HG03520 (cell line): ENCODE measurements around the gene APOA4.
"Not testable (repeated sequence)": the region's sequence is repeated elsewhere in the genome, so short reads cannot be mapped to it uniquely, and the experiment has no call there.

Experiments used
- ATAC-seq: cut with Tn5 transposase; IDR thresholded peaks from one replicate; pipeline ENCODE4 v1.9.1; 2021; ENCODE audit warnings: mild to moderate bottlenecking, moderate library complexity; ENCODE audit not compliant: unreplicated experiment

Gene APOA4

DNA sequence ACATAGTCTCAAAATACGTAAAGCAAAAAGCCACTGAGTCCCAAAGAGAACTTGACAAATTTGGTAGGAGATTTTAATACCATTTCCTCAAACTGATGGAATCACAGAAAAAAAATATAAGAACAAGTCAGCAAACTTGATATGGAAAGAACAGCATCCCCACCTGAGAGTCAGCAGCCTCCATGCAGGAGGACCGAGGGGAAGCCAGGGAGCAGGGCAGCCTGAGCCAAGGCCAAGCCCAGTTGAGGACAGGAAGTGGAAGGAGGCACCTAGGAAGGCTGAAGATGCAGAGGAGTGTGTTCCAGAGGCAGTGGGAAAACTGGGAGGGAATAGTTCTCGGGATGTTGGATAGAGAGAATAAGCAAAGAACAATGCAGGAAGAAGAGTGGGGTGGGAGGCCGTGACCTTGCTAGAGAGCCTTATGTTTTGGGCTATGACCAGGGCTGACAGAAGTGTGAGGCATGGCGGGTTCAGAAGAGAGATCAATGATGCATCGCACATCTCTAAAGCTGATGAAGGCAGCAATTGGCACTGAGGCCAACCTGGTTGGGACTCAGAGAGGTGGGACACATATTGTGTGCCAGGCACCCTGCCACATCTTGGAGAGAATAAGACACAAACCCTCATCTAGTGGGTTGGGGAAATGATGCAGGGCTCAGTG lies 15.4 kb downstream of the APOA4 start:
- ATAC-seq: no peak

- no peak for ATAC-seq
These were observed 19.1 kb downstream of the APOA4 start for GRCh38 chr11:116804001-116804400.

- not testable (repeated sequence) for ATAC-seq
These were observed 21.4 kb downstream of the APOA4 start for GRCh38 chr11:116801662-116802061.

GRCh38 chr11:116800610-116801009 lies 22.5 kb downstream of the APOA4 start:
- ATAC-seq: no peak

GRCh38 chr11:116798368-116798767 lies 24.7 kb downstream of the APOA4 start:
- ATAC-seq: no peak

- no peak for ATAC-seq
These were observed 25.3 kb downstream of the APOA4 start for GRCh38 chr11:116797816-116798215.

DNA sequence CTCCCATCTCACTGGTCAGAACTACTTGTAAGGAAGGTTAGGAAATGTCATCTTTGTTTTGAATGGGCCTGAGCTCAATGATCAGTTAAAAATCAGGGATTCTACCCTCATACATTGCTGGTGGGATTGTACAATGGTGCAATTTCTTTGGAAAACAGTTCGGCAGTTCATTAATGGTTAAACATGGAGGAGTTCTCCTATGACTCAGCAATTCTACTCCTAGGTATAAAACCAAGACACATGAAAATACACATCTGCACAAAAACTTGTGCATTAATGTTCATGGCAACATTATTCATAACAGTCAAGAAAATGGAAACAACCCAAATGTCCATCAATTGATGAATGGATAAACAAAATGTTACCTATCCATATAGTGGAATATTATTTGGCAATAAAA lies 26.6 kb downstream of the APOA4 start:
- ATAC-seq: no peak

DNA sequence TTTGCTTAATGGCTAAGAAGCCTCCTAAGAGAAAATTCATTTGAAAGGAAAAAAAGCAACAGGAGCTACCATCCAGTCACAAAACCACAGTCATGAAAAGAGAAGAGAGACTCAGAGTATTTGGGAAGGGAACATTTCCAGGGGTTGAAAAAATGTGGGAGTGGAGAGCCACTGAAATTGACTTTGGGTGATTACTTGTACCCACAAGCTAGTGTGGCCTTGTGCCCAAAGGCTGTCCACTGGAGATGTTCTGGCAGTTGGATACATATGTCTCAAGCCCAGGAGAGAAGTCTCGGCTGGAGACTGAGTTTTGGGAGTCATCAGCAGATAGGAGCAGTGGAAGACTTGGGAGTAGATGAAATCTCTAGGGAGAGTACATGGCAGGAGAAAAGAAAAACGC lies 28.3 kb downstream of the APOA4 start:
- ATAC-seq: no peak

GRCh38 chr11:116793772-116794097 lies 29.4 kb downstream of the APOA4 start:
- ATAC-seq: no peak

- ATAC-seq: no peak
These were observed 30.0 kb downstream of the APOA4 start for GRCh38 chr11:116792869-116793771.

GRCh38 chr11:116792144-116792868 lies 30.8 kb downstream of the APOA4 start:
- ATAC-seq: no peak

DNA sequence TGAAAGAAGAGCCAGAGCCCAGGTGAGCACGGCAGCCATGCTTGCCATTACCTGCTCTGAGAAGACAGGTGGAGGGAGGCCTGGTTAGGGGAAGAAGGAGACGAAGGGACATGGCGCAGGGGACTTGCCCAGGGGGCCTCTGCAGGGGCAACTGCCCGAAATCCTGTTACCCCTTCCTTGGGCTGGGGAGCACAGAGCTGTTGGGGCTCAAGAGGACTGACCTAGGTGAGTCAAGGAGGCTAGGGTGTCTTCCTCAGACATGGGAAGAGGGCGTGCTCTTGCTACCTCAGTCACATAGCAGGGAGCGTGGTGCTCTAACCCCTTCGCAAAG lies 31.3 kb downstream of the APOA4 start, which contains the start of gene APOA5:
TSS of gene APOA5 (minus strand) at position 67 of the 331 bp plus-strand sequence. CDS start at position 48, 19 bp downstream.
- ATAC-seq: no peak

DNA sequence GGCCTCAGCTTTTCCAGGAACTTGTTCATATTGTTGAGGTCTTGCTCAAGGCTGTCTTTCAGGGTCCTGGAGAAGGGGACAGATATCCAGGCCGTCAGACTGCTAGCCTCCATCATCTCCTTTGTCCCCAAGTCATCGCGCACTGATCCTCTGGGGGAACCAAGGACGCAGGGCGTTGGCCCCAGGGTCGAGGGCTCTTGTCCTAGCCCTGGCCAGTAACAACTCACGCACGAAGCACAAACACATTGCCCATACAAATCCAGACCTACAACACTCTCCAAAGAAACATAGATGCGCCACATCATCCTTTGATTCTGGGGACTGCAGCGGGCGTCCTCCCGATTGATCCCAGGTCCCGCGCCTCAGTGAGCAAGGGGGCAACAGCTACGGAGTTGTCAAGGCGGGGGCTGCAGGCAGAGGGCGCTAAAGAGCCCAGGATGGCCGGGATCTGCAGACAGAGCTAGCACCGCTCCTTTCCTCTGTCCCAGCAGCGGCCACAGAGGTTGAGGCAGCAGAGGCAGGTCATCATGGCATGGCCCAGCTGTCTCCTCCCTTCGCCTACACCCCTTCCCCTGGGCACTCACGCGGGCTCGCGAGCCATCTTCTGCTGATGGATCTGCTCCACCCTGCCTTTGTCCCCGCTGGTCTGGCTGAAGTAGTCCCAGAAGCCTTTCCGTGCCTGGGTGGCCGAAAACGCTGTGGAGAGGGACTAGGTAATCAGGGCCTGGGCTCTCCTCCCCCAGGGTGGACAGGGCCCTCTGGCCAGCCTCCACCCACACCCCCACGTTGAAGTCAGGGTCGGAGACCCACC lies 31.9 kb downstream of the APOA4 start:
- ATAC-seq: no peak

GRCh38 chr11:116790167-116791001 lies 32.7 kb downstream of the APOA4 start:
- ATAC-seq: no peak

DNA sequence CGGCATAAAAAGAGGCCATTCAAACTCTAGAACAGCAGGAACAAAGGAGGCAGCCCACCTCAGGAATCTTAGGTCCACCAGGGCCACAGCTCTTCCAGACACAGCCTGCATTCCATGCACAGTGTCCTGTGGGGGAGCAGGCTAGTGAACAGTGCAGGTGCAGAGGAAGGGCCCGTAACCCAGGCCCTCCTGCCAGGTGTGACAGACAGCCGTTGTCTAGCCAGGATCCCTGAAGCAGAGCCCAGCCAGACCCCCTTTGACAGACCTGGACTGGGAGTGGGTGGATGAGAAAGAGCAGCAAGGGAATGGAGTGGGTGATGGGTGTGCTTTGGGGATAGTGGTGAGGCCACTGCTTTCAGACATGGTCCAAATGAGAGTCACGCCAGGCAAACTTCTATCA lies 34.1 kb downstream of the APOA4 start:
- ATAC-seq: no peak

DNA sequence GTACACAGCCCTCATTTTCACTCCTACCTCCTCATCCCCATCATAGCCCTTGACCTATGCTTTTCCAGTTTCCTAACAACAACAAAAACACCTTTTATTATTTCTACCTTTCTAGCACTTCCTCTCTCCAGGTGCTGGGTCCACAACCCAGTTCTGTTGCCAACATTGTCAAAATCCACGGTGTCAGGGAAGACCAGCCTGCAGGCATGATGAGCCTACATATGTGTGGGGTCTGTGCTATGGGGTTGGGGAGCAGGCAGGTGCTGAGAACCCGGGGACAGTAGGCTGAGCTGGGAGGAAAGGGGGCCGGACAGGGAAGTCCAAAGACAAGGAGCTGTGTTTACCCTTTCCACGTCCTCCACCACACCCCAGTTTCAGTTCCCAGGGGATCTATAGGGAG lies 34.6 kb downstream of the APOA4 start:
- no peak for ATAC-seq

GRCh38 chr11:116787786-116788486 lies 35.2 kb downstream of the APOA4 start, which contains the start of gene ZPR1:
Gene ZPR1 (minus strand): TSS chr11:116788023. CDS start chr11:116787990, 33 bp downstream.
- ATAC-seq: peak; percentile 71

DNA sequence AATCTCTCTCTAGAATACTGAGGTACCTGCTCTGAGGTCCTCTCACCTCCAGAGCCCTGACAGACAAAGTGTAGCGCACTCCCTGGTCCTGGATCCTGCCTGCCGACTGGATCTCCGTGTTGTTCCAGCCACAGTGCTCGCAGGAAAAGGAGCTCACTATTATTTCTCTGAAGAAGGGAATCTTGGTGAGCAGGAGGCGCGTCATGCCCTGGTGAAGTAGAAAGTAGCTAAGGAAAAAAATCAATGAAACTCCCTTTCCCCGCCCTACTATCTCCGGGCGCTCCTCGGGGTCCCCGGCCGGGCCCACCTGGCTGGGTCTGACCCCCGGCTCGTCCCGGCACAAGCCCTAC lies 35.7 kb downstream of the APOA4 start:
- no peak for ATAC-seq

- no peak for ATAC-seq
These were observed 36.1 kb downstream of the APOA4 start for GRCh38 chr11:116786966-116787365.
